Naive thymus-derived CD4-positive, alpha-beta T cell (primary cell): ENCODE data around the gene EXT2. TPM values are rescaled to one million over a fixed set of nuclear protein-coding genes. Genes with fewer than 3 reads are reported as not detected.

Experiments used
- ATAC-seq: fragments of 150-1000 bp; cut with Tn5 transposase; 2 replicates; pipeline ENCODE4 v1.10.0; 2021; ENCODE audit warnings: mild to moderate bottlenecking, moderate library complexity
- CTCF ChIA-PET: fragments of 350-600 bp; sonication (Branson Sonifier 250); formaldehyde crosslinking; loops from one replicate; lab custom pipeline; 2021; ENCODE audit warnings: antibody characterized with exemption; lab: Charles Lee
- POLR2A ChIA-PET: fragments of 350-600 bp; sonication (Branson Sonifier 250); formaldehyde crosslinking; loops from one replicate; lab custom pipeline; 2021; ENCODE audit warnings: antibody characterized with exemption, inconsistent platforms; lab: Charles Lee
- DNase-seq, 9 donors: peaks; one replicate each; pipeline versions ENCODE4 v3.0.0 to v3.0.0-alpha.2; 2020 to 2022; ENCODE audit warnings: mixed read lengths in 1 of 9
- H3K27ac ChIP-seq: one replicate; pipeline ENCODE4 v1.7.0; 2013; ENCODE audit warnings: mild to moderate bottlenecking, low read depth, low read length, moderate library complexity
- H3K27me3 ChIP-seq, 2 donors: one replicate each; pipeline ENCODE4 v1.7.0; 2013; ENCODE audit warnings: low read length in 2 of 2, mild to moderate bottlenecking in 2 of 2, moderate library complexity in 2 of 2; ENCODE audit not compliant: control insufficient read depth in 2 of 2, insufficient read depth in 2 of 2
- H3K36me3 ChIP-seq, 3 experiments: 1 replicate in 2 of 3; 2 replicates in 1 of 3; pipeline ENCODE4 v1.7.0; 2013; ENCODE audit warnings: low read length in 3 of 3, mild to moderate bottlenecking in 3 of 3, moderate library complexity in 1 of 3; ENCODE audit not compliant: insufficient read depth in 3 of 3, control insufficient read depth in 2 of 3
- H3K4me1 ChIP-seq, 2 donors: one replicate each; pipeline ENCODE4 v1.7.0; 2013; ENCODE audit warnings: low read length in 2 of 2, mild to moderate bottlenecking in 2 of 2, moderate library complexity in 1 of 2; ENCODE audit not compliant: control insufficient read depth in 2 of 2, insufficient read depth in 2 of 2
- H3K4me3 ChIP-seq: 2 replicates; pipeline ENCODE4 v1.7.0; 2013; ENCODE audit warnings: mild to moderate bottlenecking, low read length
- H3K9me3 ChIP-seq, 3 experiments: 1 replicate in 2 of 3; 2 replicates in 1 of 3; pipeline ENCODE4 v1.7.0; 2013; ENCODE audit warnings: low read length in 3 of 3; ENCODE audit not compliant: control insufficient read depth in 2 of 3
- H3K27ac Mint-ChIP-seq, 9 donors: one replicate each; pipeline ENCODE4 v1.8.0; 2020 to 2022; ENCODE audit warnings: mixed read lengths in 9 of 9, mild to moderate bottlenecking in 8 of 9, moderate library complexity in 5 of 9, inconsistent platforms in 2 of 9
- H3K27me3 Mint-ChIP-seq, 5 donors: one replicate each; pipeline ENCODE4 v1.8.0; 2021 to 2022; ENCODE audit warnings: mixed read lengths in 5 of 5, mild to moderate bottlenecking in 1 of 5
- H3K36me3 Mint-ChIP-seq, 5 donors: one replicate each; pipeline ENCODE4 v1.8.0; 2020 to 2022; ENCODE audit warnings: mixed read lengths in 5 of 5, mild to moderate bottlenecking in 3 of 5, inconsistent platforms in 1 of 5
- H3K4me1 Mint-ChIP-seq, 7 donors: one replicate each; pipeline ENCODE4 v1.8.0; 2020 to 2022; ENCODE audit warnings: mixed read lengths in 7 of 7, mild to moderate bottlenecking in 3 of 7, inconsistent platforms in 1 of 7
- H3K4me3 Mint-ChIP-seq, 10 donors: one replicate each; pipeline ENCODE4 v1.8.0; 2020 to 2022; ENCODE audit warnings: mild to moderate bottlenecking in 10 of 10, mixed read lengths in 10 of 10, moderate library complexity in 6 of 10, inconsistent platforms in 2 of 10
- H3K9me3 Mint-ChIP-seq, 11 donors: one replicate each; pipeline ENCODE4 v1.8.0; 2020 to 2022; ENCODE audit warnings: mixed read lengths in 11 of 11, mild to moderate bottlenecking in 4 of 11, inconsistent platforms in 1 of 11, moderate library complexity in 1 of 11
- intact Hi-C, 2 donors: fragments of 100-400 bp; cut with micrococcal nuclease; formaldehyde crosslinking; loops; one replicate each; pipeline ENCODE4 v1.15.1; 2023
- polyA plus RNA-seq, 2 donors: library from polyadenylated mRNA; unstranded; fragments of 300-500 nt; fragmentation: Illumina TruSeq; gene quantifications; one replicate each; pipeline ENCODE4 v1.2.3, GENCODE V29; 2021
- total RNA-seq, 6 experiments: library from RNA in 5 of 6; stranded (reverse) in 5 of 6; gene quantifications; 1 replicate in 5 of 6; 2 replicates in 1 of 6; pipeline ENCODE4 v1.2.3 and lab custom pipeline; 2021 to 2026

The EXT2 gene
- total and polyA plus RNA-seq, 7 experiments from 2014 or later: 27.2 to 43.9 (median 31.5) TPM

DNA sequence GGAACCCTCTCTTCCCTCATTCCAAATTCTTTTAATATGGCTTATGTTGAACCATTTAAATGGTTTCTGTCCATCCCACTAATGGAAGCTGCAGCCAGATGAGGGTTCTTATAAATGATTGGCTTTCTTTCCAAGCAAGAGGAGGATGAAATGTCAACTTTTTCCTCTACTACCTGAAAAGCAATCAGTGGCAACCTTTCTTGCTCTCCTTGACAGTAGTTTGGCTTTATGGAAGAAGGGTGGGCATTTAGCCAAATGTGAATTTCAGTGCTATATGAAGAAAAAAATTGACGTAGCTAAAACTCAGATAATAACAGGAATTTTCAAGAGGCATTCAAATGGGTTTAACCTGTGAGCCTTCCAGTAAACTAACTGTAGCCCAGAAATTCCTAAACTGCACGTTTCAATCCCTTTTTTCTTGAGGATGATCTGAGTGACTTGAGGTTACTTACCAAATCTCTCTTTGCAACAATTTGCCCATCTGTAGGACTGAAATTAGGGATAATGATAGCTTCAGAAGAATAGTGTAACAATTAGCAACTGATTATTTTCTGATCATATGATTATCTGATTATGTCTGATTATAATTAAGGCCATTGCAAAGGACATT is 90.9 kb downstream of the EXT2 start:
- CTCF ChIA-PET: no interaction called here
- H3K36me3 Mint-ChIP-seq: peaks cover 15 to 72% (median 52%) of the 10 kb centered on the region in 5 donors

DNA sequence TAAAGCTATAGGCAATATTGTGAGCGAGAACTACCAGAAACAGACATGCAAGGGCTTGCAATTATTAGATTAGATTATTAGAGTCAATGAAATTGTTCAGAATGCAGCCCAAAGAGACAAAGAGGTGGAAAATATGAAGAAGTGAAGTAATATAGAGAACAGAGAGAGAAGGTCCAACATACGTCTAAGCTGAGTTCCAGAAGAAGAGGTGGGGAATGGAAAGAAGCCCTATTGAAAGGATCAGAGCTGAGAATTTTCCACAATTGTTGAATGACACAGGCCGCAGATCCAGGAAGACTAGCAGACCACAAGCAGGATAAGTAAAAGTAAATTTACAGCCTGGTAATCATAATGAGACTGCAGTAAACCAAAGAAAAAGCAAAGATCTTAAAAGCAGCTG is 93.2 kb downstream of the EXT2 start:
- DNase-seq: no peak
- H3K36me3 Mint-ChIP-seq: peaks cover 21 to 75% (median 63%) of the 10 kb centered on the region in 5 donors
- POLR2A ChIA-PET: no interaction called here

More for the DNA sequence above, 90.9 kb downstream of the EXT2 start:
- H3K9me3 Mint-ChIP-seq: peaks cover 0 to 26% (median 24%) of the 10 kb centered on the region in 11 donors
- H3K4me3 ChIP-seq: no peak overlapping the region
- DNase-seq: no peak
- H3K36me3 ChIP-seq: peaks cover 0 to 14% (median 0%) of the 10 kb centered on the region in 3 experiments
- no peak overlapping the region for H3K4me3 Mint-ChIP-seq
- ATAC-seq: no peak
- POLR2A ChIA-PET: interaction anchor here (0.8 kb wide), 1 partner anchor 268 kb away, joined by 3 read pairs; no protein-coding TSS in a partner anchor
- no peak overlapping the region for H3K27ac ChIP-seq
- no peaks in the 10 kb centered on the region for H3K27me3 ChIP-seq
- peaks cover 0 to 14% (median 0%) of the 10 kb centered on the region in 3 experiments for H3K9me3 ChIP-seq
- H3K4me1 Mint-ChIP-seq: peaks cover 0 to 10% (median 7%) of the 10 kb centered on the region in 7 donors
- no peak overlapping the region for H3K27ac Mint-ChIP-seq
- H3K4me1 ChIP-seq: no peaks in the 10 kb centered on the region
- no peaks in the 10 kb centered on the region for H3K27me3 Mint-ChIP-seq
- intact Hi-C loops: no loop called here

DNA sequence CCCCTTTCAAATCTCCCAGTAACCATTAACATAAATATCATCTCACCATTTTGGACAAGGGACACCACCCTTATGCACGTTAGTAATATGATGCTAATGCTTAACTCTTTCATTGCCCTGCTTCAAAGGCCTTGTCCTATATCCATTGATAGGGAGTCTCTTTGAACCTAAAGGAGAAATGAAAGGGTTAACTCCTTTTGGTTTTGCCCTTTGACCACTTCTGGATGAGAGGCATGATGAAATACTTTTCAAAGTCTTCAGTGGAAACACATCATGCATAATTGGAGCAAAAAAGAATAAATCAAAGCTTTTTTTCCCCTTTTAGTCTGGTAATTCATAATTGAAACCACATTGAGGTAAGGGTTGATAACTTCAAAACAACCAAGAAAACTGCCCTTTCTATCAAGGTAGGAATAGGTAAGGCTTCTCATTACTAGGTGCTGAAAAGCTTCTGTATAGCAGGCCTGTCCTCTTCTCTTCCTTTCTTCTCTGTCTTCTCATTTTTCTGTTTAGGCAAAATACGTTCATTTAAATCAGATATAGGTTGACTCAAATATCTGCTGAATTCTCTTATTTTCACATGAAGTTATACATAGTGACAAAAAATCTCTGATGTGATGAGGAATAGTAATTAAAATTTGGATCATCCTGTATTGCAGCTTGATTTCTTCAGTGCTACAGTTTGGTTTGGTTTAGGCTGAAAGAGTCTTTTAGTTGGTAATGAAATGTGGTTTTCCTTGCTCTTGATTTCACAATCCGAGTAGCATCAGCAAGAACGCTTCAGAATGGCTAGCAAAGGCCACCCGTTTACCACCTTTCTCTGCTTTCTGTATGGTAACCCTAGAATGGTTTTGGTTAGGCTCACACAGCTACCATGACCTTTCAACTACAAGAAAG is 94.8 kb downstream of the EXT2 start:
- no peaks in the 10 kb centered on the region for H3K27me3 ChIP-seq
- H3K9me3 Mint-ChIP-seq: peaks cover 0 to 26% (median 24%) of the 10 kb centered on the region in 11 donors
- no peak overlapping the region for H3K4me3 ChIP-seq
- H3K27ac ChIP-seq: no peak overlapping the region
- DNase-seq: no peak
- peaks cover 0 to 10% (median 4%) of the 10 kb centered on the region in 7 donors for H3K4me1 Mint-ChIP-seq
- H3K4me1 ChIP-seq: no peaks in the 10 kb centered on the region
- ChIA-PET POLR2A (no interaction called here), CTCF (no interaction called here)
- peaks cover 0 to 14% (median 0%) of the 10 kb centered on the region in 3 experiments for H3K36me3 ChIP-seq
- peaks cover 30 to 77% (median 72%) of the 10 kb centered on the region in 5 donors for H3K36me3 Mint-ChIP-seq
- no peak overlapping the region for H3K27ac Mint-ChIP-seq
- intact Hi-C loops: no loop called here
- ATAC-seq: no peak
- peaks cover 0 to 14% (median 0%) of the 10 kb centered on the region in 3 experiments for H3K9me3 ChIP-seq
- H3K4me3 Mint-ChIP-seq: no peak overlapping the region
- no peaks in the 10 kb centered on the region for H3K27me3 Mint-ChIP-seq

More for the DNA sequence above, 93.2 kb downstream of the EXT2 start:
- intact Hi-C loops: no loop called here
- Histone ChIP-seq H3K4me3 (no peak overlapping the region), H3K27me3 (no peaks in the 10 kb centered on the region), H3K4me1 (no peaks in the 10 kb centered on the region), H3K36me3 (peaks cover 0 to 14% (median 0%) of the 10 kb centered on the region in 3 experiments), H3K9me3 (peaks cover 0 to 14% (median 0%) of the 10 kb centered on the region in 3 experiments), H3K27ac (no peak overlapping the region)
- no peak for ATAC-seq
- Mint-ChIP-seq H3K27ac (no peak overlapping the region), H3K27me3 (no peaks in the 10 kb centered on the region), H3K4me3 (no peak overlapping the region), H3K9me3 (peaks cover 0 to 26% (median 24%) of the 10 kb centered on the region in 11 donors), H3K4me1 (peaks cover 0 to 14% (median 4%) of the 10 kb centered on the region in 7 donors)
- CTCF ChIA-PET: no interaction called here

DNA sequence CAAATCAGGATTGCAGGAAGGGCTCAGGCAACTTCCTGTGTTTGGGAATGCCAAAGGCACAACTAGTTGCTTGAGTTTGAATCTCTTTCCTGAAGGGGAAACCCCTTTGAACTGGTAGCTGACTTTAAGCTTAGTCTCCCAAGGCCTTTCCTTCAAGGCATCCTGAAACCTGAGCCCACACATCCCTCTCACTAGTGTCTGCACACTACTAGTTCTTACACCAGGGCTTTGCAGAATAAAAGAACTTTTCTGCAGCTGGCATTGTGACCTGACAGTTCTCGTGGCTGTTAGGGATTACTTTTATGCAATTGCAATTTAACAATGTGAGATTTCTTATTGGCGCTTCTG is 95.4 kb downstream of the EXT2 start:
- H3K4me3 ChIP-seq: no peak overlapping the region
- CTCF ChIA-PET: no interaction called here
- intact Hi-C loops: no loop called here
- POLR2A ChIA-PET: no interaction called here
- H3K27me3 ChIP-seq: no peaks in the 10 kb centered on the region
- Mint-ChIP-seq H3K36me3 (peaks cover 30 to 76% (median 67%) of the 10 kb centered on the region in 5 donors), H3K9me3 (peaks cover 0 to 26% (median 19%) of the 10 kb centered on the region in 11 donors), H3K4me3 (no peak overlapping the region), H3K27me3 (no peaks in the 10 kb centered on the region), H3K4me1 (peaks cover 0 to 8% (median 4%) of the 10 kb centered on the region in 7 donors), H3K27ac (no peak overlapping the region)
- no peaks in the 10 kb centered on the region for H3K4me1 ChIP-seq
- H3K9me3 ChIP-seq: peaks cover 0 to 14% (median 0%) of the 10 kb centered on the region in 3 experiments
- DNase-seq (no peak), ATAC-seq (no peak)
- peaks cover 0 to 14% (median 0%) of the 10 kb centered on the region in 3 experiments for H3K36me3 ChIP-seq
- H3K27ac ChIP-seq: no peak overlapping the region

DNA sequence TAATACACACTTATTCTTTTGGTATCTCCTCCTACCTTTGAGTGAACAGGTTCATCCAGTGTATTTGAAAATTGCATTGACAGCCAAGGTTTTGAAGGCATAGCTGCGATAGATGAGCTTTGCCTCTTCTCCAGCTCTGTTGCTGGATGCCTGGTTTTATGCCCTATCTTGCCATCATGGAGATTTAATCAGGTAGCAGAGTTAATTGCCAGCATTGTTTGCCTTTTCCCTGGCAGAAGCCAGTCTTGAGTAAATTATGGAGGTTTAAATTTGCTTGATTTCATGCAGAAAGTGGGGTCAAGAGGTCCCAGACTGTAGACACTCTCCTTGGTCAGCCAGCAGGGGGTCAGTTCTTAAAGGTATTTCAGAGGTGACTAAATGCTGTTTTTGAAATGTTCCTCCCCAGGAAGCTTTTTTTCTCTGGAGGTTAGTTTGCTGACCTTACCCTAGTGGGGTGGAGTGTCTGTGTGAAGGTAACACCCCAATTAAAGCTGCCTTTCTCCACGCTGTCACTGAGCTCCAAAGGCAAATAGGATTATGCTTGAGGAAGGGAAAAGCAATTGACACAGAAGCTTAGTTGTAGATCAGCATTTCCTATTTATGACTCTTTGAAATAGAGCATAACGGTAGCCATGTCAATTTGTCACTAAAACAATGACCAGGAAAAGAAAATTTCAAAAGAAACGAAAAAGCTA is 96.0 kb downstream of the EXT2 start:
- Histone ChIP-seq H3K4me1 (no peaks in the 10 kb centered on the region), H3K27me3 (no peaks in the 10 kb centered on the region), H3K36me3 (peaks cover 0 to 14% (median 0%) of the 10 kb centered on the region in 3 experiments), H3K9me3 (peaks cover 0 to 14% (median 0%) of the 10 kb centered on the region in 3 experiments), H3K27ac (no peak overlapping the region), H3K4me3 (no peak overlapping the region)
- Mint-ChIP-seq H3K4me1 (peaks cover 0 to 8% (median 4%) of the 10 kb centered on the region in 7 donors), H3K27ac (no peak overlapping the region), H3K4me3 (no peak overlapping the region), H3K27me3 (no peaks in the 10 kb centered on the region), H3K36me3 (peaks cover 30 to 81% (median 72%) of the 10 kb centered on the region in 5 donors), H3K9me3 (peaks cover 0 to 29% (median 19%) of the 10 kb centered on the region in 11 donors)
- ChIA-PET CTCF (no interaction called here), POLR2A (no interaction called here)
- no peak for ATAC-seq
- DNase-seq: no peak
- intact Hi-C loops: no loop called here

DNA sequence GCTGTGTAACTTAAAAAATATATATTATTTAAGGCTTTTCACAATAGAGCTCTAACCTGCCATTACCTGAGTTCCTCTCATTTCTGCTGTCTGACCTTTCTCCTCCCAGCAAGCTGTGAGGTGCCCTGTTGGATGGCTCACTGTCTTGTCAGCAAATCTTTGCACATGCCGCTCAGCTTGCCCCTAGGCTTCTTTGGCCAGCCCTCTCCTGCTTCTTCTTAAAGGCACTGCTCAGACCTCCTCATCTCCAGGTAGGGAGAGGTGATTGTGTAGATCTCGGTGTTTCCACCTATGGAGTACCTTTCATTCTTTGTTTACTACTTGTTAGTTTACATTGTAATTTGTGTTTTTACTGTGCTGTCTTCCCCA is 96.5 kb downstream of the EXT2 start:
- H3K36me3 ChIP-seq: peaks cover 0 to 14% (median 0%) of the 10 kb centered on the region in 3 experiments
- no peak overlapping the region for H3K27ac ChIP-seq
- ATAC-seq (no peak), DNase-seq (no peak)
- H3K4me3 Mint-ChIP-seq: no peak overlapping the region
- no peaks in the 10 kb centered on the region for H3K4me1 ChIP-seq
- H3K4me1 Mint-ChIP-seq: peaks cover 0 to 8% (median 4%) of the 10 kb centered on the region in 7 donors
- H3K9me3 ChIP-seq: peaks cover 0 to 14% (median 0%) of the 10 kb centered on the region in 3 experiments
- no peak overlapping the region for H3K4me3 ChIP-seq
- no peaks in the 10 kb centered on the region for H3K27me3 Mint-ChIP-seq
- H3K27ac Mint-ChIP-seq: no peak overlapping the region
- POLR2A ChIA-PET: no interaction called here
- no peaks in the 10 kb centered on the region for H3K27me3 ChIP-seq
- peaks cover 35 to 86% (median 77%) of the 10 kb centered on the region in 5 donors for H3K36me3 Mint-ChIP-seq
- intact Hi-C loops: no loop called here
- CTCF ChIA-PET: no interaction called here
- peaks cover 0 to 31% (median 19%) of the 10 kb centered on the region in 11 donors for H3K9me3 Mint-ChIP-seq
